H1 (cell line): Measurements from ENCODE around the gene DYNC1I1. TPM values are rescaled to one million over a fixed set of nuclear protein-coding genes. Genes with fewer than 3 reads are reported as not detected.

Experiments
- CTCF ChIA-PET: fragments of 300-600 bp; sonication (Branson Sonifier 250); formaldehyde crosslinking; loops from one replicate; lab custom pipeline; 2021; ENCODE audit not compliant: partially characterized antibody; lab: Charles Lee
- POLR2A ChIA-PET: fragments of 300-600 bp; sonication (Branson Sonifier 250); formaldehyde crosslinking; loops from one replicate; lab custom pipeline; 2021; ENCODE audit warnings: inconsistent platforms; ENCODE audit not compliant: partially characterized antibody; lab: Charles Lee
- DNase-seq, 2 experiments: peaks; one replicate each; pipeline versions ENCODE4 v3.0.0 to v3.0.0-alpha.2; 2010 to 2022; ENCODE audit warnings: low spot score in 2 of 2, low read depth in 1 of 2, mixed read lengths in 1 of 2
- FAIRE-seq: peaks from 2 replicates; lab custom pipeline; 2011; peaks lifted over from hg19 to GRCh38; lab: Jason Lieb, UNC
- H2AFZ ChIP-seq: 2 replicates; pipeline ENCODE4 v1.8.1; 2012; ENCODE audit warnings: low read length, inconsistent platforms
- H2AK5ac ChIP-seq: 2 replicates; pipeline ENCODE4 v1.6.1; 2013; ENCODE audit warnings: low read depth, low read length
- H2BK120ac ChIP-seq: replicated peaks from 2 replicates; pipeline ENCODE3; 2013; ENCODE audit warnings: low read depth, low read length, inconsistent platforms
- H2BK12ac ChIP-seq: 2 replicates; pipeline ENCODE4 v1.6.1; 2013; ENCODE audit warnings: low read depth, low read length
- H2BK15ac ChIP-seq: 2 replicates; pipeline ENCODE4 v1.6.1; 2013; ENCODE audit warnings: low read length
- H2BK20ac ChIP-seq: 2 replicates; pipeline ENCODE4 v1.6.1; 2013; ENCODE audit warnings: low read length
- H2BK5ac ChIP-seq: 2 replicates; pipeline ENCODE4 v1.6.1; 2013; ENCODE audit warnings: low read depth, low read length
- H3K14ac ChIP-seq: 2 replicates; pipeline ENCODE4 v1.6.1; 2013; ENCODE audit warnings: inconsistent platforms; ENCODE audit not compliant: insufficient read length
- H3K18ac ChIP-seq: 2 replicates; pipeline ENCODE4 v1.6.1; 2013; ENCODE audit warnings: low read length; ENCODE audit errors: extremely low read depth
- H3K23ac ChIP-seq: 2 replicates; pipeline ENCODE4 v1.6.1; 2013; ENCODE audit warnings: inconsistent platforms; ENCODE audit not compliant: insufficient read length
- H3K23me2 ChIP-seq: 2 replicates; pipeline ENCODE4 v1.6.1; 2013; ENCODE audit warnings: low read depth, low read length
- H3K27ac ChIP-seq: 2 replicates; pipeline ENCODE4 v1.6.1; 2011; ENCODE audit warnings: low read depth, low read length, inconsistent platforms
- H3K27me3 ChIP-seq, 4 experiments: replicated peaks in 1 of 4; 1 replicate in 1 of 4; 2 replicates in 3 of 4; pipeline versions ENCODE4 v1.6.1 to v1.8.1; 2011 to 2013; ENCODE audit warnings: low read length in 3 of 4, mild to moderate bottlenecking in 3 of 4, inconsistent platforms in 2 of 4, mixed read lengths in 2 of 4, moderate library complexity in 1 of 4; ENCODE audit not compliant: control insufficient read depth in 3 of 4, insufficient read depth in 3 of 4; ENCODE audit errors: extremely low read depth in 1 of 4
- H3K36me3 ChIP-seq, 4 experiments: 2 replicates each; pipeline versions ENCODE4 v1.6.1 to v1.8.1; 2011 to 2013; ENCODE audit warnings: mild to moderate bottlenecking in 4 of 4, low read length in 3 of 4, moderate library complexity in 2 of 4, control low read depth in 1 of 4, inconsistent platforms in 1 of 4; ENCODE audit not compliant: insufficient read depth in 4 of 4, control insufficient read depth in 2 of 4
- H3K4ac ChIP-seq: replicated peaks from 2 replicates; pipeline ENCODE3; 2013; ENCODE audit warnings: low read length, low read depth, mixed read lengths, inconsistent platforms; ENCODE audit not compliant: insufficient read length
- H3K4me1 ChIP-seq, 4 experiments: replicated peaks in 1 of 4; 1 replicate in 1 of 4; 2 replicates in 3 of 4; pipeline versions ENCODE4 v1.6.1 to v1.8.1; 2011 to 2013; ENCODE audit warnings: low read length in 3 of 4, inconsistent platforms in 2 of 4, mixed read lengths in 1 of 4; ENCODE audit not compliant: insufficient read depth in 4 of 4, control insufficient read depth in 3 of 4
- H3K4me2 ChIP-seq, 2 experiments: 2 replicates each; pipeline versions ENCODE4 v1.6.1 to v1.8.1; 2011 to 2013; ENCODE audit warnings: low read depth in 2 of 2, low read length in 2 of 2, control low read depth in 1 of 2, inconsistent platforms in 1 of 2, mild to moderate bottlenecking in 1 of 2; ENCODE audit not compliant: insufficient read depth in 1 of 2
- H3K4me3 ChIP-seq, 4 experiments: fragments of 200-600, 300-600 bp in 1 of 4; sonication (generic), shearing (Covaris generic), sonication (Bioruptor Twin) in 1 of 4; 2 replicates each; pipeline versions ENCODE4 v1.5.1 to v1.8.1; 2011 to 2016; ENCODE audit warnings: low read length in 4 of 4, low read depth in 3 of 4, control low read depth in 2 of 4, inconsistent platforms in 2 of 4, mild to moderate bottlenecking in 2 of 4, mixed read lengths in 1 of 4, moderate library complexity in 1 of 4; ENCODE audit not compliant: insufficient read depth in 2 of 4; ENCODE audit errors: extremely low read depth in 1 of 4
- H3K56ac ChIP-seq: replicated peaks from 2 replicates; pipeline ENCODE3; 2013; ENCODE audit warnings: low read depth, mild to moderate bottlenecking, mixed read lengths, low read length, inconsistent platforms; ENCODE audit not compliant: insufficient read length
- H3K79me1 ChIP-seq: 2 replicates; pipeline ENCODE4 v1.6.1; 2013; ENCODE audit warnings: low read depth, low read length, control low read depth
- H3K79me2 ChIP-seq, 2 experiments: 2 replicates each; pipeline versions ENCODE4 v1.6.1 to v1.8.1; 2012 to 2013; ENCODE audit warnings: low read length in 2 of 2, mild to moderate bottlenecking in 2 of 2, inconsistent platforms in 1 of 2; ENCODE audit not compliant: insufficient read depth in 2 of 2, control insufficient read depth in 1 of 2
- H3K9ac ChIP-seq, 4 experiments: replicated peaks in 1 of 4; 1 replicate in 1 of 4; 2 replicates in 3 of 4; pipeline versions ENCODE4 v1.6.1 to v1.8.1; 2011 to 2013; ENCODE audit warnings: low read depth in 3 of 4, low read length in 3 of 4, control low read depth in 2 of 4, mild to moderate bottlenecking in 2 of 4, moderate library complexity in 2 of 4, inconsistent platforms in 1 of 4; ENCODE audit errors: extremely low read depth in 1 of 4
- H3K9me3 ChIP-seq, 2 experiments: 2 replicates each; pipeline versions ENCODE4 v1.6.1 to v1.8.1; 2012 to 2013; ENCODE audit warnings: mild to moderate bottlenecking in 2 of 2, moderate library complexity in 2 of 2, control low read depth in 1 of 2, inconsistent platforms in 1 of 2, low read depth in 1 of 2, low read length in 1 of 2, mixed read lengths in 1 of 2; ENCODE audit not compliant: insufficient read depth in 2 of 2
- H4K20me1 ChIP-seq, 2 experiments: replicated peaks in 1 of 2; 2 replicates each; pipeline versions ENCODE3 to v1.8.1; 2011 to 2013; ENCODE audit warnings: inconsistent platforms in 2 of 2, low read length in 2 of 2, mild to moderate bottlenecking in 1 of 2; ENCODE audit not compliant: insufficient read depth in 2 of 2, control insufficient read depth in 1 of 2
- H4K5ac ChIP-seq: 2 replicates; pipeline ENCODE4 v1.6.1; 2013; ENCODE audit warnings: low read length, low read depth, mixed read lengths, inconsistent platforms; ENCODE audit not compliant: insufficient read length
- H4K8ac ChIP-seq: 2 replicates; pipeline ENCODE4 v1.8.0; 2013; ENCODE audit warnings: mild to moderate bottlenecking, moderate library complexity, low read length, inconsistent platforms; ENCODE audit not compliant: insufficient read depth; ENCODE audit errors: extremely low read depth
- H4K91ac ChIP-seq: replicated peaks from 2 replicates; pipeline ENCODE3; 2013; ENCODE audit warnings: low read length, mixed read lengths, inconsistent platforms; ENCODE audit not compliant: insufficient read length
- BCL11A ChIP-seq, 2 experiments: IDR thresholded peaks; one replicate each; pipeline ENCODE4 v1.6.1; 2011; ENCODE audit warnings: low read depth in 2 of 2, low read length in 2 of 2, mild to moderate bottlenecking in 2 of 2
- CBX8 ChIP-seq: fragments of 300-800, 300-1000 bp; sonication (generic); IDR thresholded peaks from 2 replicates; pipeline ENCODE4 v1.7.1; 2016; ENCODE audit warnings: low read depth, low read length, borderline replicate concordance
- CHD1 ChIP-seq: IDR thresholded peaks from 2 replicates; pipeline ENCODE4 v1.6.1; 2012; ENCODE audit warnings: low read depth, low read length, improper control_type of control experiment
- CHD2 ChIP-seq: IDR thresholded peaks from 2 replicates; pipeline ENCODE4 v1.6.1; 2012; ENCODE audit warnings: low read length, improper control_type of control experiment
- GTF2F1 ChIP-seq: IDR thresholded peaks from 2 replicates; pipeline ENCODE4 v1.6.1; 2012; ENCODE audit warnings: low read depth, low read length, improper control_type of control experiment, borderline replicate concordance
- JUND ChIP-seq: IDR thresholded peaks from 2 replicates; pipeline ENCODE4 v1.6.1; 2011; ENCODE audit warnings: mild to moderate bottlenecking, improper control_type of control experiment, low read length
- RXRA ChIP-seq: IDR thresholded peaks from 2 replicates; pipeline ENCODE4 v1.6.1; 2011; ENCODE audit warnings: low read depth, mild to moderate bottlenecking, low read length, moderate library complexity; ENCODE audit not compliant: insufficient read depth
- SP4 ChIP-seq: IDR thresholded peaks from 2 replicates; pipeline ENCODE4 v1.6.1; 2012; ENCODE audit warnings: low read length, inconsistent platforms
- SUZ12 ChIP-seq: fragments of 200-600 bp; sonication (generic); IDR thresholded peaks from 2 replicates; pipeline ENCODE4 v1.6.1; 2012; ENCODE audit warnings: mild to moderate bottlenecking, inconsistent platforms, low read length, moderate library complexity, mixed read lengths
- TAF1 ChIP-seq: IDR thresholded peaks from 2 replicates; pipeline ENCODE4 v1.6.1; 2011; ENCODE audit warnings: mild to moderate bottlenecking, low read depth, low read length
- TCF12 ChIP-seq: IDR thresholded peaks from 2 replicates; pipeline ENCODE4 v1.6.1; 2011; ENCODE audit warnings: low read depth, mild to moderate bottlenecking, low read length
- YY1 ChIP-seq: IDR thresholded peaks from 2 replicates; pipeline ENCODE4 v1.6.1; 2011; ENCODE audit warnings: low read depth, mild to moderate bottlenecking, low read length
- WGBS, 2 experiments: shearing (Covaris generic) in 1 of 2; methylation state at CpG; one replicate each; pipeline versions ENCODE4 v1.1.6 to v1.1.7; 2013 to 2015; ENCODE audit warnings: low lambda C conversion rate in 2 of 2, mixed read lengths in 2 of 2, inconsistent platforms in 1 of 2, low coverage in 1 of 2, missing lambda C conversion rate in 1 of 2; ENCODE audit not compliant: insufficient replicate concordance in 2 of 2, insufficient coverage in 1 of 2, insufficient read length in 1 of 2; ENCODE audit errors: extremely low coverage in 1 of 2, missing lambda C conversion rate in 1 of 2; 5-methylcytosine and 5-hydroxymethylcytosine counted together
- polyA plus RNA-seq, 7 experiments: library from polyadenylated mRNA; depleted of rRNA in 3 of 7; stranded (reverse) in 5 of 7; unstranded in 2 of 7; fragments of >200 nt in 5 of 7; fragments of 200-250 nt in 2 of 7; gene quantifications; 1 replicate in 5 of 7; 2 replicates in 1 of 7; 4 replicates in 1 of 7; pipeline versions ENCODE4 v1.2.1 to v1.2.3, GENCODE V29; 2011 to 2013; ENCODE audit warnings: missing spikeins in 2 of 7, mixed read lengths in 2 of 7
- total RNA-seq: library from RNA; stranded (reverse); fragmentation: NEBNext Ultra II Directional; extraction: Animal tissue kit (Norgen Biotek cat#: 25700); gene quantifications from 2 replicates; pipeline ENCODE4 v1.2.1, GENCODE V29; 2021
- TF ChIP-seq, protein P1 (sequence below): IDR thresholded peaks from 2 replicates; pipeline ENCODE4 v1.6.1; 2012; ENCODE audit warnings: inconsistent platforms
- TF ChIP-seq, protein P2 (sequence below): IDR thresholded peaks from 2 replicates; pipeline ENCODE4 v1.6.1; 2012; ENCODE audit warnings: low read length, inconsistent platforms

Gene DYNC1I1
- total and polyA plus RNA-seq, 2 of the 8 experiments (the other 6 are each of a cell fraction or from before 2014, with no cell fraction given), result 0.45 to 0.58 TPM

DNA sequence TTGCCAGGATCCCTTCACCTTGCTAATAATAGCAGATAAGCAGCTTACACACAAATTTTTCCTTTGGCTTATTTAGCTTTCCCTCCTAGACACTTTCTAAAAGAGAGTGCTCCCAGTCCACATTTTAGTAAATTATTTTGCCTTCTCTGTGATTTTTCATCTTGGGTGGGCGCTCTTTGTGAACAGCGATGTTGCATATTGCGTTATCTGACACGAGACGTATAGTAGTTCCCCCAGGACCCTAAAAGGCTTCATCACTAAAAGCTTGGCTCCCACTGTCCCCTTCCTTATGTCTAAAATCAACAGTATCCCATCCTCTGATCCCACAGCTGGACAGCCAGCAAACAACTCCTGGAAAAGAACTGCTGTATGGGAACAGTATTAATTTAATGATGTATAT, 232.9 kb downstream of the DYNC1I1 start:
- H4K20me1 ChIP-seq, result no peaks in the 10 kb centered on the region
- no peaks in the 10 kb centered on the region for H3K4me1 ChIP-seq
- POLR2A ChIA-PET, result no interaction called here
- H2BK5ac ChIP-seq, result no peak overlapping the region
- H2BK15ac ChIP-seq, result no peak overlapping the region
- no peak overlapping the region for H4K8ac ChIP-seq
- WGBS, 2 experiments, result 91% methylated on average over 5 of the region's 5 CpGs; no CpG with 5 or more reads in 1 of the 2 experiments
- H3K9me3 ChIP-seq, result no peaks in the 10 kb centered on the region
- CTCF ChIA-PET, result interaction anchor here (0.6 kb wide), 1 partner anchor 515 kb away, joined by 3 read pairs; no protein-coding TSS in a partner anchor
- no peak overlapping the region for H2BK12ac ChIP-seq
- H4K91ac ChIP-seq, result no peak overlapping the region
- H3K4ac ChIP-seq, result no peak overlapping the region
- no peak overlapping the region for H2BK120ac ChIP-seq
- H3K14ac ChIP-seq, result no peak overlapping the region
- no peaks in the 10 kb centered on the region for H3K79me2 ChIP-seq
- H3K36me3 ChIP-seq, result no peaks in the 10 kb centered on the region
- H3K18ac ChIP-seq, result no peak overlapping the region
- DNase-seq (no peak), FAIRE-seq (no peak)
- H3K27ac ChIP-seq, result no peak overlapping the region
- H2AK5ac ChIP-seq, result no peak overlapping the region
- H3K9ac ChIP-seq, result no peak overlapping the region
- no peaks in the 10 kb centered on the region for H3K79me1 ChIP-seq
- H3K23me2 ChIP-seq, result no peaks in the 10 kb centered on the region
- H3K4me2 ChIP-seq, result no peak overlapping the region
- no peaks in the 10 kb centered on the region for H3K27me3 ChIP-seq
- H3K56ac ChIP-seq, result no peak overlapping the region
- no peak overlapping the region for H2BK20ac ChIP-seq
- no peak for TF ChIP-seq CHD2
- TF ChIP-seq BCL11A (IDR thresholded peaks at IDR 0.05; ENCODE audit: low read depth in 2 of 2, low read length in 2 of 2), result no peak
- TF ChIP-seq SUZ12, result no peak
- TF ChIP-seq TAF1, result no peak
- TF ChIP-seq CHD1, result no peak
- no peak for TF ChIP-seq CBX8
- TF ChIP-seq YY1, result no peak
- no peak for TF ChIP-seq RXRA
- TF ChIP-seq, protein P1, sequence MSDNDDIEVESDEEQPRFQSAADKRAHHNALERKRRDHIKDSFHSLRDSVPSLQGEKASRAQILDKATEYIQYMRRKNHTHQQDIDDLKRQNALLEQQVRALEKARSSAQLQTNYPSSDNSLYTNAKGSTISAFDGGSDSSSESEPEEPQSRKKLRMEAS, result no peak
- TF ChIP-seq, protein P2, sequence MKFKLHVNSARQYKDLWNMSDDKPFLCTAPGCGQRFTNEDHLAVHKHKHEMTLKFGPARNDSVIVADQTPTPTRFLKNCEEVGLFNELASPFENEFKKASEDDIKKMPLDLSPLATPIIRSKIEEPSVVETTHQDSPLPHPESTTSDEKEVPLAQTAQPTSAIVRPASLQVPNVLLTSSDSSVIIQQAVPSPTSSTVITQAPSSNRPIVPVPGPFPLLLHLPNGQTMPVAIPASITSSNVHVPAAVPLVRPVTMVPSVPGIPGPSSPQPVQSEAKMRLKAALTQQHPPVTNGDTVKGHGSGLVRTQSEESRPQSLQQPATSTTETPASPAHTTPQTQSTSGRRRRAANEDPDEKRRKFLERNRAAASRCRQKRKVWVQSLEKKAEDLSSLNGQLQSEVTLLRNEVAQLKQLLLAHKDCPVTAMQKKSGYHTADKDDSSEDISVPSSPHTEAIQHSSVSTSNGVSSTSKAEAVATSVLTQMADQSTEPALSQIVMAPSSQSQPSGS, result no peak
- TF ChIP-seq SP4, result no peak
- no peak for TF ChIP-seq TCF12
- no peak for TF ChIP-seq JUND
- no peak for TF ChIP-seq GTF2F1
- H2AFZ ChIP-seq, result no peak overlapping the region
- no peak overlapping the region for H4K5ac ChIP-seq
- H3K23ac ChIP-seq, result no peak overlapping the region
- no peak overlapping the region for H3K4me3 ChIP-seq
